Esophagus muscularis mucosa (tissue), 4 donors: ENCODE measurements around the gene IL20. TPM values are rescaled to one million over a fixed set of nuclear protein-coding genes. Genes with fewer than 3 reads are reported as not detected.

ENCODE experiments used
- DNase-seq: peaks from one replicate; pipeline ENCODE4 v3.0.0-alpha.2; 2017; ENCODE audit errors: extremely low spot score
- H3K27ac ChIP-seq, 4 donors: fragments of 200-600 bp; sonication (generic); replicated peaks in 1 of 4; 1 replicate in 3 of 4; 2 replicates in 1 of 4; pipeline ENCODE4 v1.5.1; 2016 to 2019; ENCODE audit warnings: mild to moderate bottlenecking in 1 of 4
- H3K27me3 ChIP-seq, 4 donors: fragments of 200-600 bp; sonication (generic); one replicate each; pipeline versions ENCODE4 v1.5.1 to v1.6.0; 2016 to 2019
- H3K36me3 ChIP-seq, 4 donors: fragments of 200-600 bp; sonication (generic); one replicate each; pipeline ENCODE4 v1.5.1; 2016 to 2019
- H3K4me1 ChIP-seq, 4 donors: fragments of 200-600 bp; sonication (generic); one replicate each; pipeline ENCODE4 v1.5.1; 2016 to 2019
- H3K4me3 ChIP-seq, 4 donors: fragments of 200-600 bp; sonication (generic); 1 replicate in 2 of 4; 2 replicates in 2 of 4; pipeline ENCODE4 v1.5.1; 2016 to 2019; ENCODE audit warnings: mild to moderate bottlenecking in 4 of 4, moderate library complexity in 1 of 4
- H3K9me3 ChIP-seq, 4 donors: fragments of 200-600 bp; sonication (generic); 1 replicate in 3 of 4; 2 replicates in 1 of 4; pipeline ENCODE4 v1.5.1; 2016 to 2019
- EP300 ChIP-seq: sonication (generic); formaldehyde crosslinking; IDR thresholded peaks from one replicate; pipeline ENCODE4 v1.6.1; 2017; ENCODE audit warnings: antibody characterized with exemption
- POLR2A ChIP-seq: fragments of 450-650 bp; IDR thresholded peaks from one replicate; pipeline ENCODE4 v1.6.1; 2017; ENCODE audit warnings: antibody characterized with exemption, moderate library complexity, mild to moderate bottlenecking, low read depth
- POLR2AphosphoS5 ChIP-seq, 2 donors: sonication (generic); formaldehyde crosslinking; IDR thresholded peaks; one replicate each; pipeline ENCODE4 v1.6.1; 2017; ENCODE audit warnings: antibody characterized with exemption in 2 of 2
- WGBS: methylation state at CpG from one replicate; pipeline ENCODE4 v1.1.5; 2018; 5-methylcytosine and 5-hydroxymethylcytosine counted together
- intact Hi-C: fragments of 100-400 bp; cut with DNase I; formaldehyde crosslinking; loops from one replicate; pipeline ENCODE4 v1.15.1; 2023
- total RNA-seq, 4 donors: library from RNA; depleted of rRNA; stranded (reverse); fragments of >200 nt; gene quantifications; one replicate each; pipeline versions ENCODE4 v1.1.0 to v1.2.1, GENCODE V29; 2016
- TF ChIP-seq, protein P1 (sequence below), 3 experiments: fragments of 200-600 bp in 2 of 3; fragments of 450-650 bp in 1 of 3; sonication (generic) in 2 of 3; IDR thresholded peaks; one replicate each; pipeline ENCODE4 v1.5.1; 2017 to 2019; ENCODE audit warnings: antibody characterized with exemption in 3 of 3, mild to moderate bottlenecking in 2 of 3, moderate library complexity in 1 of 3

The IL20 gene
- total RNA-seq, 4 donors from 2014 or later: not detected

DNA sequence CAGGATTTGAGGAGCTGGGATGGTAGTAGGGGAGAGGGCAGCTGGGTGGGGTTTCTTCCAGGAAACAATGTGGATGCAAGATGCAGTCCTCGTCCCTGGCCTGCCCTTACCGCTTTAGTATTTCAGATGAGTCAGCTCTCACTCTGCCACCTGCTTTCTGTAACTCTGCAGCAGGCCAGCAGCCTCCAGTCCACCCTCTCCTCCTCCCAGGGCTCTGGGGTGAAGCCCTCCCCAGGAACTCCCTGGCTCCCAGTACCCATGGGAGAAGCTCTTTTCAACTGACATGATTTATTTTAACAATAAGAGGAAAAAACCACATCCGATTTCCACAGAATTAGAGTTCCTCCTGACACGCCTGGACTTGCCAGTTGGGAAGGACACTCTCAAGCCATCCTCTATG lies 39.0 kb upstream of the IL20 start:
- no peak overlapping the region for H3K27ac ChIP-seq
- intact Hi-C loops: no loop called here
- H3K4me3 ChIP-seq: no peak overlapping the region
- no peaks in the 10 kb centered on the region for H3K9me3 ChIP-seq
- DNase-seq: no peak
- 67% methylated on average over 4 of the region's 4 CpGs for WGBS
- H3K27me3 ChIP-seq: no peaks in the 10 kb centered on the region
- H3K4me1 ChIP-seq: peaks cover 0 to 19% (median 16%) of the 10 kb centered on the region in 4 donors
- no peak for TF ChIP-seq POLR2AphosphoS5 (IDR thresholded peaks at IDR 0.05)
- H3K36me3 ChIP-seq: no peaks in the 10 kb centered on the region

DNA sequence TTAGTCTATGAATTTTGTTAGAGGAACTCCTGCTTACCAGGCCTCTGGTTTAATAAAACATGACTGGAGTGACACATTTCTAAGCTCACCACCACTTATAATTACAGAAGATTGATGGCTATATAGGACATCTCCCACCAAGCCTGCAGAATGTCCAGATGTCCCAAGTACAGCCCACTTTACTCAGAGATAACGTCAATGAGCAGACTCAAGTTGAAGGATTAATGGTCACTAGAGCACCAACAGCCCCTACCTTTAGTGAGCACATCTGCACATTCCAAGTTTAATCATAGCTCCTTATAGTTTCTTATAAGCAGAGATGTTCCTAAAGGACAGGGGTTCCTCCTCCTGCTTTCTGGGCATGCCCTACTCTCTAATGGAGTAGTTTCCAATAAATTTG lies 37.4 kb upstream of the IL20 start:
- DNase-seq: peak; percentile 19
- no peak overlapping the region for H3K4me3 ChIP-seq
- H3K4me1 ChIP-seq: peaks cover 0 to 17% (median 16%) of the 10 kb centered on the region in 4 donors
- H3K27ac ChIP-seq: no peak overlapping the region
- 73% methylated on average over 1 of the region's 1 CpG for WGBS
- intact Hi-C loops: no loop called here
- H3K36me3 ChIP-seq: no peaks in the 10 kb centered on the region
- H3K9me3 ChIP-seq: no peaks in the 10 kb centered on the region
- no peaks in the 10 kb centered on the region for H3K27me3 ChIP-seq
- TF ChIP-seq, protein P1, sequence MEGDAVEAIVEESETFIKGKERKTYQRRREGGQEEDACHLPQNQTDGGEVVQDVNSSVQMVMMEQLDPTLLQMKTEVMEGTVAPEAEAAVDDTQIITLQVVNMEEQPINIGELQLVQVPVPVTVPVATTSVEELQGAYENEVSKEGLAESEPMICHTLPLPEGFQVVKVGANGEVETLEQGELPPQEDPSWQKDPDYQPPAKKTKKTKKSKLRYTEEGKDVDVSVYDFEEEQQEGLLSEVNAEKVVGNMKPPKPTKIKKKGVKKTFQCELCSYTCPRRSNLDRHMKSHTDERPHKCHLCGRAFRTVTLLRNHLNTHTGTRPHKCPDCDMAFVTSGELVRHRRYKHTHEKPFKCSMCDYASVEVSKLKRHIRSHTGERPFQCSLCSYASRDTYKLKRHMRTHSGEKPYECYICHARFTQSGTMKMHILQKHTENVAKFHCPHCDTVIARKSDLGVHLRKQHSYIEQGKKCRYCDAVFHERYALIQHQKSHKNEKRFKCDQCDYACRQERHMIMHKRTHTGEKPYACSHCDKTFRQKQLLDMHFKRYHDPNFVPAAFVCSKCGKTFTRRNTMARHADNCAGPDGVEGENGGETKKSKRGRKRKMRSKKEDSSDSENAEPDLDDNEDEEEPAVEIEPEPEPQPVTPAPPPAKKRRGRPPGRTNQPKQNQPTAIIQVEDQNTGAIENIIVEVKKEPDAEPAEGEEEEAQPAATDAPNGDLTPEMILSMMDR (IDR thresholded peaks at IDR 0.05): no peak
- TF ChIP-seq EP300 (no peak), POLR2A (no peak), POLR2AphosphoS5 (IDR thresholded peaks at IDR 0.05) (no peak)

DNA sequence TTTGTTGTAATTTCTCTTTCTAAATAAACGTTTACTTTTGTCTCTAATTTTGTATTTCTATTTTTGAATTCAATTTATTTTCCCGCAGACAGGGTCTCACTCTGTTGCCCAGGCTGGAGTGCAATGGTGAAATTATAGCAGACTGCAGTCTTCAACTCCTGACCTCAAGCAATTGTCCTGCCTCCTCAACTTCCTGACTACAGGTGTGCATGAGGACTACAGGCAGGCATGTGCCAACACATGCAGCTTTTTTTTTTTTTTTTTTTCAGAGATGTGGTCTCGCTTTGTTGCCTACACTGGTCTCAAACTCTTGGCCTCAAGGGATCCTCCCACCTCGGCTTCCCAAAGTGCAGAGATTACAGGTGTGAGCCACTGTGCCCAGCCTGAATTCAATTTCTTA lies 36.7 kb upstream of the IL20 start:
- peak; percentile 34 for DNase-seq
- Histone ChIP-seq H3K4me1 (peaks cover 0 to 14% (median 10%) of the 10 kb centered on the region in 4 donors), H3K9me3 (no peaks in the 10 kb centered on the region), H3K27ac (no peak overlapping the region), H3K4me3 (no peak overlapping the region), H3K27me3 (no peaks in the 10 kb centered on the region), H3K36me3 (no peaks in the 10 kb centered on the region)
- WGBS: 84% methylated on average over 4 of the region's 4 CpGs
- intact Hi-C loops: no loop called here
- TF ChIP-seq EP300 (no peak), POLR2AphosphoS5 (IDR thresholded peaks at IDR 0.05) (no peak), POLR2A (no peak)
- TF ChIP-seq, protein P1 (IDR thresholded peaks at IDR 0.05): no peak

DNA sequence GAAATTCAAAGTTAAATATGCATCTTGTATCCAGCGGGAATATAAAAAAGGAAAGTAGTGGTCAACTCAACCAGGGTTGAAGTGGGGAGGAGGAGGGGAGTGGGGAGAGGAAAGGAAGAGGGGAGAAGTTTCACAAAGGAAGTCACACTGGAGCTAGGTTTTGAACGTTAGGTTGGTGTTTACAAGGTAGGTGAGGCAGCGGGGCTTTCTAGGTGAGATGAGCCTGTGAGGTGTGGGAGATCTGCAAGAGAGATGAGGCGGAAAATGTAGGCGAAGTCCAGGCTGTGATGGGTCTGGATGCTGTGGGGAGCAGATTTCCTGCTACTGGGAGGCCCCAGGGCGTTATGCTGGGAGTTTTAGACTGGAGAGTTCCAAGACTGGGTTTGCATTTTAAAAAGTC lies 36.1 kb upstream of the IL20 start:
- TF ChIP-seq, protein P1 (IDR thresholded peaks at IDR 0.05): no peak
- TF ChIP-seq POLR2AphosphoS5 (IDR thresholded peaks at IDR 0.05): no peak
- TF ChIP-seq EP300: no peak
- no peak for TF ChIP-seq POLR2A
- H3K4me3 ChIP-seq: no peak overlapping the region
- WGBS: 77% methylated on average over 6 of the region's 6 CpGs
- no peaks in the 10 kb centered on the region for H3K9me3 ChIP-seq
- H3K27me3 ChIP-seq: no peaks in the 10 kb centered on the region
- peak; percentile 80 for DNase-seq
- H3K4me1 ChIP-seq: peaks cover 0 to 9% (median 5%) of the 10 kb centered on the region in 4 donors
- no peaks in the 10 kb centered on the region for H3K36me3 ChIP-seq
- intact Hi-C loops: no loop called here
- H3K27ac ChIP-seq: no peak overlapping the region

DNA sequence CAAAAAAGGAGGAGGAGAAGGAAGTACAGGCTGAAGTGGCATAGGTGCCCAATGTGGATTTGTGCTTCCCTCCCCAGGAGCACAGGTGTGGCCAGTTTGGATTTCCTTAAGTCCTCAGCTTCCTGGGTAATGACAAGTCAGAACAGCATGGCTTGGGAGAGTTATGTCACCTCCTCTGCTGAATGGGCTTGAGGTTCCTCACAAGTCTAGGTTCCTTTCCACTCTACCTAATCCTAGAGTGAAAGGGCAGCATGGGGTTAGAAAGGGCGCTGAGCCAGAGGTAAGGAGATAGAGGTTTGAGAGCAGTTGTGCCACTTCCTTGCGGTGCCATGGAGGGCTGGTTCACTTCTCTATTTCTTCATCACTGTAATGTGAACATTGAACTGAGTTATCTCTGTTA lies 35.5 kb upstream of the IL20 start:
- Histone ChIP-seq H3K27ac (no peak overlapping the region), H3K36me3 (no peaks in the 10 kb centered on the region), H3K4me1 (peaks cover 0 to 3% (median under 1%) of the 10 kb centered on the region in 4 donors), H3K27me3 (no peaks in the 10 kb centered on the region), H3K4me3 (no peak overlapping the region), H3K9me3 (no peaks in the 10 kb centered on the region)
- DNase-seq: peak; percentile 55
- TF ChIP-seq EP300: no peak
- no peak for TF ChIP-seq POLR2A
- no peak for TF ChIP-seq POLR2AphosphoS5 (IDR thresholded peaks at IDR 0.05)
- TF ChIP-seq, protein P1 (IDR thresholded peaks at IDR 0.05): no peak
- intact Hi-C loops: no loop called here
- WGBS: 78% methylated on average over 2 of the region's 2 CpGs
